HepG2 (cell line): ENCODE results near the gene DPAGT1. TPM values are rescaled to one million over a fixed set of nuclear protein-coding genes. Genes with fewer than 3 reads are reported as not detected.

ENCODE experiments used
- GABPA ChIP-seq, 2 experiments: IDR thresholded peaks; 2 replicates each; pipeline ENCODE4 v1.6.1; 2011 to 2016; ENCODE audit warnings: low read depth in 2 of 2, low read length in 1 of 2, missing biosample characterization in 1 of 2, missing genetic modification characterization in 1 of 2
- HINFP ChIP-seq: sonication (generic); formaldehyde crosslinking; IDR thresholded peaks from 2 replicates; pipeline ENCODE4 v1.4.0; 2020; ENCODE audit warnings: low read depth, mild to moderate bottlenecking, missing genetic modification reagents
- KMT2B ChIP-seq: IDR thresholded peaks from 2 replicates; pipeline ENCODE4 v1.6.1; 2016; ENCODE audit warnings: missing genetic modification reagents, missing compliant biosample characterization
- MLX ChIP-seq: IDR thresholded peaks from 2 replicates; pipeline ENCODE4 v1.6.1; 2016
- NFRKB ChIP-seq: fragments of 450-650 bp; IDR thresholded peaks from 2 replicates; pipeline ENCODE4 v1.6.1; 2017
- POGZ ChIP-seq: sonication (generic); formaldehyde crosslinking; IDR thresholded peaks from 2 replicates; pipeline ENCODE4 v1.4.0; 2020; ENCODE audit warnings: mild to moderate bottlenecking, missing genetic modification reagents
- PRDM10 ChIP-seq: sonication (generic); formaldehyde crosslinking; IDR thresholded peaks from 2 replicates; pipeline ENCODE4 v1.4.0; 2020; ENCODE audit warnings: low read depth, missing genetic modification reagents
- RBFOX2 ChIP-seq: fragments of 200-400 bp; formaldehyde crosslinking; IDR thresholded peaks from 2 replicates; pipeline ENCODE4 v1.6.1; 2017; ENCODE audit warnings: low read depth, mild to moderate bottlenecking, low read length
- SOX5 ChIP-seq: IDR thresholded peaks from 2 replicates; pipeline ENCODE4 v1.6.1; 2016; ENCODE audit warnings: borderline replicate concordance
- U2AF2 ChIP-seq: fragments of 200-400 bp; formaldehyde crosslinking; IDR thresholded peaks from 2 replicates; pipeline ENCODE4 v1.6.1; 2017; ENCODE audit warnings: low read depth, mild to moderate bottlenecking, low read length
- ZNF230 ChIP-seq: sonication (generic); formaldehyde crosslinking; IDR thresholded peaks from 2 replicates; pipeline ENCODE4 v1.4.0; 2020; ENCODE audit warnings: mild to moderate bottlenecking, missing genetic modification reagents
- polyA plus RNA-seq, 8 experiments: library from polyadenylated mRNA; depleted of rRNA in 3 of 8; stranded (reverse) in 7 of 8; unstranded in 1 of 8; fragments of >200 nt; fragmentation: Illumina TruSeq in 4 of 8; extraction: Trizol in 4 of 8; gene quantifications; 2 replicates each; pipeline versions ENCODE4 v1.2.1 to v1.2.3, GENCODE V29; 2011 to 2016; ENCODE audit warnings: low read depth in 4 of 8, missing spikeins in 1 of 8, mixed read lengths in 1 of 8; ENCODE audit not compliant: insufficient read depth in 1 of 8
- total RNA-seq, 5 experiments: library from RNA; depleted of rRNA; stranded (reverse); fragments of >200 nt; fragmentation: Illumina TruSeq; extraction: Trizol; gene quantifications; 2 replicates each; pipeline ENCODE4 v1.2.3, GENCODE V29; 2016; ENCODE audit warnings: low read depth in 1 of 5
- TF ChIP-seq, protein P1 (sequence below), 2 experiments: fragments of 450-650 bp in 1 of 2; sonication (generic) in 1 of 2; formaldehyde crosslinking in 1 of 2; IDR thresholded peaks; 2 replicates each; pipeline versions ENCODE4 v1.6.1 to v1.8.0; 2016 to 2022; ENCODE audit warnings: antibody characterized with exemption in 1 of 2, mild to moderate bottlenecking in 1 of 2, missing genetic modification reagents in 1 of 2

The DPAGT1 gene
- total and polyA plus RNA-seq, 2 of the 13 experiments (the other 11 are each of a cell fraction or from before 2014, with no cell fraction given): 37.6 to 70.7 TPM

GRCh38 chr11:119067371-119068222 lies 34.1 kb downstream of the DPAGT1 start, which contains the start of gene VPS11 (continued):
- TF ChIP-seq MLX (CRISPR knock-in tag) (peak; percentile 86; the same call in 1 of the 2 replicates), NFRKB (peak; percentile 52; the same call in 1 of the 2 replicates), POGZ (CRISPR knock-in tag) (0 out of 2 replicates have a peak, but pooled peaks have one; percentile 15), U2AF2 (peak; percentile 58; the same call in 1 of the 2 replicates), ZNF230 (CRISPR knock-in tag) (0 out of 2 replicates have a peak, but pooled peaks have one; percentile 24), HINFP (CRISPR knock-in tag) (0 out of 2 replicates have a peak, but pooled peaks have one; percentile 39), GABPA (IDR thresholded peaks at IDR 0.05; ENCODE audit: low read depth, low read length) (peak; percentile 69), GABPA (CRISPR knock-in tag; IDR thresholded peaks at IDR 0.05; ENCODE audit: low read depth) (peak; percentile 93), SOX5 (CRISPR knock-in tag) (peak; percentile 48; the same call in 1 of the 2 replicates), PRDM10 (CRISPR knock-in tag) (0 out of 2 replicates have a peak, but pooled peaks have one; percentile 22), RBFOX2 (peak; percentile 81), KMT2B (CRISPR knock-in tag) (peak; percentile 89)
- TF ChIP-seq, protein P1, sequence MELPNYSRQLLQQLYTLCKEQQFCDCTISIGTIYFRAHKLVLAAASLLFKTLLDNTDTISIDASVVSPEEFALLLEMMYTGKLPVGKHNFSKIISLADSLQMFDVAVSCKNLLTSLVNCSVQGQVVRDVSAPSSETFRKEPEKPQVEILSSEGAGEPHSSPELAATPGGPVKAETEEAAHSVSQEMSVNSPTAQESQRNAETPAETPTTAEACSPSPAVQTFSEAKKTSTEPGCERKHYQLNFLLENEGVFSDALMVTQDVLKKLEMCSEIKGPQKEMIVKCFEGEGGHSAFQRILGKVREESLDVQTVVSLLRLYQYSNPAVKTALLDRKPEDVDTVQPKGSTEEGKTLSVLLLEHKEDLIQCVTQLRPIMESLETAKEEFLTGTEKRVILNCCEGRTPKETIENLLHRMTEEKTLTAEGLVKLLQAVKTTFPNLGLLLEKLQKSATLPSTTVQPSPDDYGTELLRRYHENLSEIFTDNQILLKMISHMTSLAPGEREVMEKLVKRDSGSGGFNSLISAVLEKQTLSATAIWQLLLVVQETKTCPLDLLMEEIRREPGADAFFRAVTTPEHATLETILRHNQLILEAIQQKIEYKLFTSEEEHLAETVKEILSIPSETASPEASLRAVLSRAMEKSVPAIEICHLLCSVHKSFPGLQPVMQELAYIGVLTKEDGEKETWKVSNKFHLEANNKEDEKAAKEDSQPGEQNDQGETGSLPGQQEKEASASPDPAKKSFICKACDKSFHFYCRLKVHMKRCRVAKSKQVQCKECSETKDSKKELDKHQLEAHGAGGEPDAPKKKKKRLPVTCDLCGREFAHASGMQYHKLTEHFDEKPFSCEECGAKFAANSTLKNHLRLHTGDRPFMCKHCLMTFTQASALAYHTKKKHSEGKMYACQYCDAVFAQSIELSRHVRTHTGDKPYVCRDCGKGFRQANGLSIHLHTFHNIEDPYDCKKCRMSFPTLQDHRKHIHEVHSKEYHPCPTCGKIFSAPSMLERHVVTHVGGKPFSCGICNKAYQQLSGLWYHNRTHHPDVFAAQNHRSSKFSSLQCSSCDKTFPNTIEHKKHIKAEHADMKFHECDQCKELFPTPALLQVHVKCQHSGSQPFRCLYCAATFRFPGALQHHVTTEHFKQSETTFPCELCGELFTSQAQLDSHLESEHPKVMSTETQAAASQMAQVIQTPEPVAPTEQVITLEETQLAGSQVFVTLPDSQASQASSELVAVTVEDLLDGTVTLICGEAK (IDR thresholded peaks at IDR 0.05): no peak
- TF ChIP-seq, protein P1 (CRISPR knock-in tag; IDR thresholded peaks at IDR 0.05): peak; percentile 33
